Activated CD4-positive, alpha-beta T cell treated with anti-CD3 and anti-CD28 coated beads for 48 hours (primary cell): ENCODE results near the gene PITPNB.

ENCODE experiments used
- DNase-seq: peaks from one replicate; pipeline ENCODE4 v3.0.0-alpha.2; 2020

The PITPNB gene

DNA sequence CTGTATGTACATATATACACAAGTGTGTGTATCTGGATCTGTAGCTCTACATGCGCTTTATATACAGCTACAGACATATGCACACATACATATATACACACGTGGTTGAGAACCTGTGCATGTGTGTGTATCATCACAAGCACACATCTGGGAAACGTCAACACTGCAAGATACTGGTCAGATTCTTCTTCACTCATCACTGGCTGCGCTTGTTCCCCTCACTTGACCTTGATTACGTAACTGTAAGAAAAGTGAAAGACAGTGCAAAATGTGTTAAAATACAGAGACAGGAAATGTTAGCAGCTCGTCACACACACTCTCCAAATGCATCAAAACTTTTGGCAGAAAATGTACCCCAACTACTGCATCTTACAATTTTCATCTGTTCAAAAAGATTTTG lies 65.6 kb downstream of the PITPNB start:
- DNase-seq = no peak

DNA sequence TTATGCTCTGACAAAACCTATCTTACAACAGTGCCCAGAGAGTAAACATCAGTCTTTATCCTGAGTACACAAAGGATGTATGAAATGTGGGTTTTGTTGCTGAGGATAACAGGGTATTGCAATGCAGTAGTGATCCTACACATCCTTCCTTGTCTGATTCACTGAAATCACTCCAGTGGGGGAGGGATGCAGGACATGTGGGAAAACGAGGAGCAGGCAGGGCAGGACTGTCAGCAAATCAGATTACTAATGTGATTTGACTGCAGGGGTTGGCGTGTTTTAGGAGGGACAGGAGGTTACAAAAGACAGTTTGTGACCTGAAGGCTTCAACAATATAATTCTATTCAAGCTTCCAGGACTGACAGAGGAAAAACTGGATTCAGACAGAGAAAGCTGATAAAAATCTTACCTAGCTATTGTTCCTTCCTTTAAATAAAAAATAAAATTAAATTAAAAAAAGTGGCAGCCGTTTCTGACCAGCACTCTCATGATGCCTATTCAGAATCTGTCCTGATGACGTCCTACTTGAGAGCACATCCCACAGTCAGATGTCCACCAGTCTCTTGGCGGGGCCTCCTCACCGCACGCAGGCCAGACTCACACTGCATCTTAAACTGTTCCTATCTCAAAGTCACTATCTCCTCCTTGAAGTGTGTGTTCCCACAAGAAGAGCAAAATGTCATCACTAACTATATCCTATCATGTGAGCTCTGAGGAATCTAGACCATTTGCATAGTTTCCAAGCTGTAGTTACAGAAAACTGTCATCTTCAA lies 66.9 kb downstream of the PITPNB start:
- DNase-seq = no peak

DNA sequence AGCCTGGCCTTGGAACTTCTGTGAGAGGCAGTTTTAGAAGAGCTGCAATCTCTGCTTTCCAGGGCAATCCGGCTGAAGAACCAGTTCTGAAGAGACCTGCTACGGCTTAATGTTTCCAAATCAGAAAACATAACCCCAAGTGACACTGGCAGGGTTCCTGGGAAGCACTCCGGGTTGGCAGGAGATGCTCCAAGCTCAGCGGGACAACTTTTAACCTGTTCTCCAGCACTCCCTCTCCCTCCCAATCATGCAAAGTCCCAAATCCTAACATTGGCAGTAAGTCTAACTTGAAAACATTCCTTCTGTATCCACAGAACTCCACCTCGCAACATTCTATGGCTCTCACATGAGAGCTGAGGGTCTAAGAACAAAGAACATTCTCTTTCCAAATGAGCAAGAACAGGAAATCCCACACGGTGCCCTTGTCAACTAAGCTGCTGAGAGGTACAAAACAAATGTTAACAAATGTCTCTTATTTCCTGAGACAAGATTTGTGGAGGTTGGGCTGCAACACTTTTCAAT lies 69.0 kb downstream of the PITPNB start:
- DNase-seq = no peak

DNA sequence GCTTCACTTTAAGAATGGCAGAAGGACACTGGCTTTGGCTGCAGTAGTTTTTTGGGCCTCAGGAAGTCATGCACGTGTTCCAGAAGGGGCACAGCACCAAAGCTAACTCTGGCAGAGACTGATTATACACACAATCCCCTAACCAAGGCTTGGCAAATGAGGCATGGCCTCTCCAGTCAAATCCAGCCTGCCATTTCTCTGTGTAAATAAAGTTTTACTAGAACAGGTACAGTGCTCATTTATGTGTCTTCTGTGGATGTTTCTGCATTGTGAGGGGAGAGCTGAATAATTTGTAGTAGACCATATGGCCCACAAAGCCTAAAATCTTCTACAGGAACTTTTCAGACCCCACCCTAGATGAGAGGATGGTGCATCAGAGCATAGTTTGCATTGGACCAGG lies 71.1 kb downstream of the PITPNB start:
- DNase-seq = no peak

DNA sequence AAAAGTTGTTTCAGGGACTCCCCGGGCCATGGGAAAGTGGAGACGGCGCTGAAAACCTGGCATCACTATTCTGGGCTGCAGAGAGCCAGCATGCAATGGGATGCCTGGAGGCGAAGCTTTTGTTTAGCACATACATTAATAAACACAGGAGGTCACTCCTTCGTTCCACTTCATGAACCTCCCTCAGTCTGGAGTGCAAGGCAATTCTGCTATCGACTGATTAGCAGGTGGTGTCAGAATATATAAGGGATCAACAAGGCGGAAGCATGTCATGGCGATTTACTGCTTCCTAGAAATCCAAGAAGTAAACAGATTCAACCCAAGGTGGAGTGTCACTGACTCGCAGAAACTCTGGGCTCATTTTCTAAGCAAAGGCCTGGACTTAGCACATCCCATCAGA lies 72.1 kb downstream of the PITPNB start:
- no peak for DNase-seq

DNA sequence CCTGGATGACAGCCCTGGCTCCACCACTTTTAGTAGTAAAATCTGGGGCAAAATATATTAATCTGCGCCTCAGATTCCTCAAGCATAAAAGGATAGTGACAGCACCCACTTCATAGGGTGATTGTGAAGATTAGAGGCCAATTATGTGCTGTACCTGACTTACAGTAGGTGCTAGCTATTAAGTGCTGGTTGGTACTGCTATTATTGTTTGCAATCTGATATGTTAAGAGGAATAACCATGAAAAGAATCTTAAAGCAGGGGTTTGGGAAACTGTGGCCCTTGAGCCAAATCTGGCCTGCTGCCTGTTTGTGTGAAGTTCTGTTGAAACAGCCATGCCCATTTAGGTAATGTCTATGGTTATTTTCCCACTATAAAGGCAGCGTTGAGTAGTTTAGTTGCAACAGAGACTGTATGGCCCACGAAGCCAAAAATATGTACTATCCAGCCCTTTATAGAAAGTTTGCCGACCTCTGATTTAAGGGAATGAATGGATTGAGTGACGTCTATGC lies 72.8 kb downstream of the PITPNB start:
- DNase-seq = no peak

DNA sequence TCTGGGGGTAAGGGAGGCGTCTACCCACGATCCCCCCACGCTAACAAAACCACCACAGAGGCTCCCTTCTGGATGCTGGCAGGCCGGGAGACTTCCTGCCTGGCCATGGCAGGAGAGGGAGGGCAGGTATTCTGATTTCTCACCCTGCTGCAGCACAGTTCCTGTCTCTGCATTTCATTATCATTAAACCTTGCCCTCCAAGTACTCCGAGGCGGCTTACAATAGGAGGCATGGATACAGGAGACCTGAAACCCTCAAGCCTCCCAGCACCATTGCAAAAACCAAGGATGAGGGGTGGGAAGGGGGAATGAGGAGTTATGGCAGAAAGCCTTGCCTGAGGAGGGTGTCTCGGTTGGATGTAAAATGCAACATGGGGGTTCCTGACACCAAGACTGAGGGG lies 73.4 kb downstream of the PITPNB start:
- no peak for DNase-seq

DNA sequence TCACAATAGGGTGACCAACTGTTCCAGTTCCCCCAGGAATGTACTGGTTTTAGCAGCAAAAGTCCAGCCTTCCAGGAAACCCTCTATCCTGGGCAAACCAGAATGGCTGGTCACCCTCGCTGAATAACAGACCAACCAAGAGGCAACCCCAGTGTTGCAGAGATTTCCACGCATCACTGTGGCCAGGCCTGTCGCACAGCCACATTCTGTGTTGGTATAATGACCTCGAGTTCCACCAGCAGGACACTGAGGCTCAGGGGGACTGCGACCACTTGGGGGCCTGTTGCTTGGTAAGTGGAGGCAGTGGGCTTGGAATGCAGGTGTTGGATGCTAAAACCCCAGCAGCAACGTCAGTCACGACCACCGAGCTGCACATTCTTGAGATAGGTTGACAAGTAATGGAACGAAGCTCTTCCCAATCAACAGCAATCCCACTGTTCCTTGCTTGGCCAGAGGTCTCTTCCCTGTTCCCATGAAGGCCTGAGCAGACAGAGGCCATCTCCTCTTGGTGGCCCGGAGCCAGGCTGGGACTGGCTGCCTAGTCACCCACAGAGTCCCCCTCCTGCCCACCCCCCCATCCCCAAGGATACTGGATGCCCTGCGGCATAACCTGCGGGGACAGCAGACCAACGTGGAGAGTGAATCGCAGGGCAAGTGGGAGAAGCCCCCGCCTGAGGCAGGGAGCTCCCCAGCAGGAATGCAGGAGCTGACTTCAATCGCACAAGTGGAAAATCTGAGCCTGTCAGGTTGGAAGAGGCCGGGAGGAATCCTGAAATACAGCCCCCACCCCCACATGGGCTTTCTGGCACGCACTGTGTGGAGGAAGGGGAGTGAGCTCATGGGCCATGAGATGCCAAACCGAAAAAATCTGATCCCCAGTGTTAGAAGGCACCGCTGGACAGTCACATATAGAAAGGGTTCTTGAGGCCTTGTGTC lies 74.1 kb downstream of the PITPNB start:
- no peak for DNase-seq

DNA sequence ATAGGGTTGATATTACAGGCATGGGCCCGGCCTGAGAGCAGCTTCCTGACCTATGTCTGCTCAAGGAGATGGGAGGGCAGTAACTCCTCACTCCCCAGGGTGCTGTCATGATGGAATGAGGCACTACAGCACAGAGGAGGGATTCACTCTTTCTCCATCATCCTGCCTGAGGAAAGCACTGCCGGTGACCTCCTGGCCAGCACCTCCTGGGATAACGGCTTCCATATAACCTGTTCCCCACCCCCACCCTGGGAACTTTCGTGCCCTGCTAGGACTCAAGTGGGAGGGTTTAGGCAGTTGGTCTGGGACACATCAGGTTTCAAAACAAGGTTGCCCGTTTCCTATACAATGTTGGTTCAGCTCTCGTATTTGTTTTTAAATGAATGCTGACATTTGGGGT lies 74.8 kb downstream of the PITPNB start:
- DNase-seq = no peak

DNA sequence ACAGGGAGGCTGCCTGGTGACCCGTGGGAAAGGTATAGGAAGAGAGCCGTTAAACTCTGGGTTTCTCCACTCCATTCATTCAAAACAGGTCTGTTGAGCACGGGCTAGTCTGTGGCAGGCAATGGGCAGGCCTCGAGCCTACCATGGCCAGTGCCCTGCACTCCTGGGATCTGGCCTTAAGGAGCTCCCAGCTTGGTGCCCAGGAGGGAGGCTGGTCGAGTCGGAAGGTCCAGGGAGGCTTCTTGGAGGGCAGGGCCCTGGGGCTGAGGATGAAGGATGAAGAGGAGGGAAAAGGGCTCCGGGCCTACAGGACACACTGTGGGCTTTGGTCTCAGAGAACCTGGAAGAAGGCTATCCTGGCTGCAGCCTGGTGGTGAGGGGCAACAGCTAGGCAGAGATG lies 75.6 kb downstream of the PITPNB start:
- DNase-seq = no peak

DNA sequence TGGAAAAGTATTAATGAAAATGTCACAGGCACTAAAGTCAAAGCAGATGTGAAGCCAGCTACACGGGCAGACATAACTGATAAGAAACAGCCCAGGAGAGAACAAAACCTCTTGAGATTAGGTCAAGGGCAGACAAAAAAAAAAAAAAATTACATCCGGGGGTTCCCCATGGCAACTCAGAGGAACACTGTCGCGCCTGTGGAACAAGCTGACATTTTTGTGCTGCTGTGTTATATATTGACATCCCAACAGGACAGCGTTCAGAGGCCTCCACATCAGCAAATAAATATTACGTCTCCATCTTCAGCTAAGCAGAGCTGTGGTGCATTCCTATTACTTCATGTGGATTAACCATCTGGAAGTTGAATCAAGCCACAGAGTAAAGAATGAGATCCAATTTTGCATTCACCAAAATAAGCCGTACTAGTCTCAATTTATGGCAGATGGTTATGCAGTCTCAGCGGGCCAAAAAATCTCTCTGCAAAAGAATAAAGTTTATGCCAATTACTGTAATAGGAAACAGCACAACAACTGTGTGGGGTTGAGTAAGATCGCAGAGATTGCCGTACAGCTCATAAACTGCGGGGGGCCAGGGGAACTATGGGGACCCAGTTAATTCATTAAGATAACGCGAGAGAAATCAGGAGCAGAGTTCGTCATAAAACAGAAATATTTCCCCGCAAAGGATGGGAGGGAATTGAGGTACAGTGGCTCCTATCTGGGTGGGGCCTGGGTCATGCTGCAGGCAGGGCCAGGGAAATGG lies 76.2 kb downstream of the PITPNB start:
- DNase-seq = no peak

DNA sequence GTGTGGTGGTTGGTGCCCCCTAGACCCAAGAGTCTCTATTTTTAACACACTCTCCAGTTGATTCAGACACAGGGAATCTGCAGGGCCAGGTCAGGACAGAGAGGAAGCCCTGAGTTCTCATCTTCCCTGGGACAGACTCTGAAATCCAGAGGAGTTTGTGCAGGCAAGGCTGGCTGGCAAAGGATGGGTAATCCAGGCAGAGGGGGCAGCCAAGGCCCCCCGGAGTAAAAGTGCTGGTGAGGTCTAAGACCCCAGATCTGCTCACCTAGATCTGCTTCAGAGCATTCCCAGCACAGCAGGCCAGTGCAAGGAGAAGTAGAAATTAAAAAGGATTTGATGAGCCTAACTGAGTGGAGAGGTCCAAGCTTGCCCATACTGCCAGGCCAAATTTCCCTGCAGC lies 76.9 kb downstream of the PITPNB start:
- DNase-seq = no peak

DNA sequence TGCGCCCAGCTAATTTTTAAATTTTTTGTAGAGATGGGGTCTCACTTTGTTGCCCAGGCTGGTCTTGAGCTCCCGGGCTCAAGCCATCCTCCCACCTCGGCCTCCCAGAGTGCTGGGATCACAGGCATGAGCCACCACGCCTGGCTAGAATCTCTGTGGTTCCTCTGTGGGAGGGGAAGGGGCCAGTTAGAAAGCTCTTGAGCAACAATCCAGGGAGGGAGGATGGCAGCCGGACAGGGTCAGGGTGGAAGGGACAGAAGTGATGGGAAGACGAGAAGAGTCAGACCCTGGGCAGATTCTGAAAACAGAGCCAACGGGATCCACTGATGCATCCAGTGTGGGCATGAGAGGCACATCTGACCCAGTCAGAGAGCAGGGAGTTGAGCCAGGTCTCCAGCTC lies 78.6 kb downstream of the PITPNB start:
- DNase-seq = no peak

DNA sequence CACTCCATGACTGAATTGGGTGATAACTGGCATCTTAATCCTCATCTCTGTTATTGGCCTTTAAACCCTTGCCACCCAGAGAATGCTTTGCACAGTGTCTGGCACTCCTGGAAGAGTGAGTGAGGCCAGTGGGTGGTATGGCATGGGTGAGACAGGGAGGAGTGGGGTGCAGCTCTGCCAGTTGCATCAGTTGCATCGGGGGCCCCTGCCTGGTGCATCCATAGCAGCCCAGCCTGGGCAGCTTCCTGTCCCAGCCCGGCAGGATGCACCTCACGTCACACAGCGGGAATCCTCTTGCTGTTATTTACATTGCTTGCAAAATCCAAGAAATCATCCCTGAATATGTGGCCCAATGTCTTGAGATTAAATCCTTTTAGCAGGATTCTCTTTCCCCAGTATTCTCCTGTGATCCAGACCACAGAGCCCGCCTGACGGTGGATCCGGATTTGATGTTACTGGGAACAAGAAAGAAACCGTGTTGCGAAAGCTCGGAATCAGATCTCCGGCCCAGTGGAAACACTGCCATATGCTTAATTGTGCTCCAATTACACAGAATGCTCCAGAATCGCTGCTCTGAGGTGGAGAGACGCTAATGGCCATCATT lies 79.9 kb downstream of the PITPNB start:
- DNase-seq = no peak

DNA sequence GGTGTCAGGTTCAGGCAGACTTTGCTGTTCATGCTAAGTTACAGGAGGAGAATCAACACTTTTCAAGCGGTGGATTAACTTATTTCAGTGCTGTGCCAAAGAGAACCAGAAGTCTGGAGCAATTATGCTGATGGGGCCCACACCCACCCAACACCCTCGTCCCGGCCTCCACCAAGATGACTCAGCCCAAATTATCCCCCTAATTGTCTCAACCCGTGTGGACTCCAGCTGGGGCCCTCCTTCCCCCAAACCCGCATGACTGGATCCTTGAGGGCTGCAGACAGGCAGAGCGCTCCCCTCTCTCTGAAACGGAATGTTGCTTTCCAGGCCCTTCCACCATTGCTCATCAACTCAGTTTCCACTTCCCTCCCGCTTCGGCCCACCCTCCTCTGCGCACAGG lies 82.9 kb downstream of the PITPNB start:
- DNase-seq = no peak

DNA sequence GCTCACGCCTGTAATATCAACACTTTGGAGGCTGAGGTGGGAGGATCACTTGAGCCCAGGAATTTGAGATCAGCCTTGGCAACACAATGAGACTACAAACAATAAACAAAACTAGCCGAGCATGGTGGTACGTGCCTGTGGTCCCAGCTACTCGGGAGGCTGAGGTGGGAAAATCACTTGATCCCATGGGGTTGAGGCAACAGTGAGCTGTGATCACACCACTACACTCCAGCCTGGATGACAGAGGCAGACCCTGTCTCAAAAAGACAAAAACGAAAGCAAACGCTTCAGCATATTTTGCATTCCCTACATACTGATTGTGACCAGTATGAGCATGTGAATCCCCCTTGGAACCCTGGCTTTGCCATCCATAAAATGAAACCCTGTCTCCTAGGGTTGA lies 83.6 kb downstream of the PITPNB start:
- no peak for DNase-seq

DNA sequence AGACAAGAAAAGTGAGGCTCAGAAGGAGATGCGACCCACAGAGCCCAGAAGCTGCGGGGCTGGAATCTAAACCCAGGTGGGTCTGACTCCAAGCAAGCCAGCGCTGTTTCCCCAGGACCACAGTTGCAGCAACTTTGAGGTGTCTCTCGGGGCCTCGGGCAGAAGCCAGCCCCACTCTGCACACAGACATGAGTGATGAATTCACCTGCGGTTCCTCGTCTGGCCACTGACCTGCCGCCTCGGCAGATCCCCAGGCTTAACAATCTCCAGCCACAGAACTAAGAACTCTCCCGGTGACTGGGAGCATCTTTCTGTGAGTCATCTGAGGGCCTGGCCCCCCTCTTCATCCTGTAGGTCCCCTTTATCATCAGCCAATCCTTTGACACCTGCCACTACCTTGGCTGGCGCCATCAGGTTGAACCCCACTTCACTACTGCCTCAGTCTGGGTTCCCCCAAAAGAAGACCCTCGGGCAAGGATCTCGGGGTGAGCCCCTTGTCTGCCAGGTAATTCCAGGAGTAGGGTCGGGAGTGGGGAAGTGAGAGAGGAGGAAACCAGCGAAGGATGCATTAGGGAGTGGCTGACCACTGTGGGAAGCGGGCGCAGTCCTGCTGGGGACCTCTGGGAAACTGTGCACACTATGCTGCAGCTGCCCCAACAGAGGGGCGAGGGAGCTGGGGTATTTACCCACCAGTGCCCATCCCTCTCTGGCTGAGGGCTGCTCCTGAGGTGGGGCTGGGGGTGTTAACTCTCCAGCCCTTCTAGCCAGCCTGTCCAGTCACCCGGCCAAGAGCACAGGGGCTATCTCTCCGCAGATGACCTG lies 84.5 kb downstream of the PITPNB start:
- DNase-seq = no peak

DNA sequence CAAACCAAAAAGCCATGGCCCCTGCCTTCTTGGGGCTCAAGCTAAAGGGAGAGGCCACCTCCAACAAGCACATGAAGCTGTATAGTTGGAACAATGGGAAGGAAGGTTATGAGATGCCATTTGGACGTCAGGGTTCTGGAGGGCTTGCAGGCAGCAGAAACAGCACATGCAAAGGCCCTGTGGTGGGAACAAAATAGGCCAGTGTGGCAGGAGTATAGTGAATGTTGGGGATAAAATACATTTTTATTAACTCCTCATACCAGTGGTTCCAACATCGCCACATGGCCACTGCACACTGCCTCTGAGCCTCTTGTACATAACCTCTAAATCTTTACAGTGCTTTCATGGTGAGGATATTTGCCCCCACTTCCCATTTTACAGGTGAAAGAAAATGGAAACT lies 85.3 kb downstream of the PITPNB start:
- no peak for DNase-seq

DNA sequence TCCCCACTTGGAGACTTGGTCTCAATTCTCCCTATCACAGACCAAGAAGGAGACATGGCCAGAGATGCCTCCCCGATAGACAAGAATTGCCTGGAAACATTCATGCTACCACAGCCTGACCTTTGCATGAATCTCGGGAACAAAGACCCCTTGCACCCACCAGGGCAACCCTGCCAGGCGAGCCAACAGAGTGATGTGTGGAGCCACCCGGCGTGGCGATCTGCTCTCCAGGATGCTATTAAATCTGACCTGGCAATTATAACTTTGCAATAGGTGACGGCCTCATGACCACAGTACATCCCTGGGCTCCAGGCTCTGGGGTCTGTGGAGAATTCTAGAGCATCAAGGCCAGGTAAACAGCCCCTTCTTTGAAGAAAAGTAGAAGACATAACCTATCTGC lies 86.5 kb downstream of the PITPNB start:
- DNase-seq = no peak

DNA sequence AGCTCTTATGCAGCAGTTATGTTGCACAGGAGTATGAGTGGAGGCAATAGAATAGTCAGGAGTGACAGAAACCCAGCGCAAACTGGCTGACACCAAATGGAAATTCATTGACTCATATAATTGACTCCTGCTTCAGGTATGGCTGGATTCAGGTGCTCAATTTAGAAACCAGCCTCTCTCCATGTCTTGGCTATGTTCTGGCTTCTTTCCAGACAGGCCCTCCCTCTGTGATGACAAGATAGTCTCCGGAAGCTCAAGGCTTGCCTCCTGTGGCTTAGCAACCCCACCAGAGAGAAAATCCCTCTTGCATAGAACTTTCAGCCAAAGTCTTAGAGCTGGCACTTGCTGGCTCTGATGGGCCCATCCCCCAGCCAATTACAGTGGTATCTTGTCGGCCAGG lies 89.4 kb downstream of the PITPNB start:
- DNase-seq = no peak
